ENCODE results near the gene CYP2W1.

DNA sequence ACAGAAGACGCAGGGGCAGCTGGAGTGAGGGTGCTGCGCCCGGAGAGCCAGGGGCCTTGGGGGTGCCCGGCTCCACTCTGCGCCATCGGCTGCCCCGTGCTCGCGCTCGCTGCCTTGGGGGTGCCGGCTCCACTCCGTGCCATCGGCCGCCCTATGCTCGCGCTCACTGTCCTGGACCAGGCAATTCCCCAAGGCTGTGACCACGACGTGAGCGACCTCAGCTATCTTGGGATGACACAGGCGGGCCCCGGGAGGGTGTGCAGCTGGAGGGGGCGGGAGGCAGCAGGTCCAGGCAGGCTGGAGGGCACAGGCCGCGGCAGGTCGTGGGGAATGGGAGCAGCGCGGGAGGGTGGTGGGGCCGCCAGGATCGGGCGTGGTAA, 29.7 kb downstream of the CYP2W1 start:
- TF ChIP-seq, protein P1, sequence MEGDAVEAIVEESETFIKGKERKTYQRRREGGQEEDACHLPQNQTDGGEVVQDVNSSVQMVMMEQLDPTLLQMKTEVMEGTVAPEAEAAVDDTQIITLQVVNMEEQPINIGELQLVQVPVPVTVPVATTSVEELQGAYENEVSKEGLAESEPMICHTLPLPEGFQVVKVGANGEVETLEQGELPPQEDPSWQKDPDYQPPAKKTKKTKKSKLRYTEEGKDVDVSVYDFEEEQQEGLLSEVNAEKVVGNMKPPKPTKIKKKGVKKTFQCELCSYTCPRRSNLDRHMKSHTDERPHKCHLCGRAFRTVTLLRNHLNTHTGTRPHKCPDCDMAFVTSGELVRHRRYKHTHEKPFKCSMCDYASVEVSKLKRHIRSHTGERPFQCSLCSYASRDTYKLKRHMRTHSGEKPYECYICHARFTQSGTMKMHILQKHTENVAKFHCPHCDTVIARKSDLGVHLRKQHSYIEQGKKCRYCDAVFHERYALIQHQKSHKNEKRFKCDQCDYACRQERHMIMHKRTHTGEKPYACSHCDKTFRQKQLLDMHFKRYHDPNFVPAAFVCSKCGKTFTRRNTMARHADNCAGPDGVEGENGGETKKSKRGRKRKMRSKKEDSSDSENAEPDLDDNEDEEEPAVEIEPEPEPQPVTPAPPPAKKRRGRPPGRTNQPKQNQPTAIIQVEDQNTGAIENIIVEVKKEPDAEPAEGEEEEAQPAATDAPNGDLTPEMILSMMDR (conservative IDR thresholded peaks at IDR 0.05; ENCODE audit: low read depth, low read length), result no peak
- TF ChIP-seq EZH2 (IDR thresholded peaks at IDR 0.05; ENCODE audit: low read length, unreplicated experiment), result no peak
- TF ChIP-seq EZH2phosphoT487 (IDR thresholded peaks at IDR 0.05; ENCODE audit: borderline replicate concordance, low read length), result no peak

Data from PC-3 (cell line).